Caco-2 (cell line): ENCODE results near the gene BTBD6. TPM values are rescaled to one million over a fixed set of nuclear protein-coding genes. Genes with fewer than 3 reads are reported as not detected.

Experiments used
- BruUV-seq: library from RNA; stranded (reverse); fragments of 400-500 nt; replicated peaks from 2 replicates; lab custom pipeline; 2021; lab: Mats Ljungman, UMichigan
- CTCF ChIA-PET: fragments of 300-600 bp; sonication (Branson Sonifier 250); formaldehyde crosslinking; loops from one replicate; lab custom pipeline; 2022; ENCODE audit warnings: antibody characterized with exemption; lab: Charles Lee
- POLR2A ChIA-PET: fragments of 300-600 bp; sonication (Branson Sonifier 250); formaldehyde crosslinking; loops from one replicate; lab custom pipeline; 2022; ENCODE audit warnings: antibody characterized with exemption; lab: Charles Lee
- DNase-seq, 2 experiments: peaks; one replicate each; pipeline versions ENCODE4 v3.0.0 to v3.0.0-alpha.2; 2020 to 2022
- H3K27me3 ChIP-seq: replicated peaks from 2 replicates; pipeline ENCODE4 v1.6.0; 2011; ENCODE audit warnings: low read length; ENCODE audit not compliant: control insufficient read depth, insufficient read depth
- H3K36me3 ChIP-seq: 2 replicates; pipeline ENCODE4 v1.5.1; 2011; ENCODE audit warnings: low read length; ENCODE audit not compliant: control insufficient read depth, insufficient read depth
- H3K4me1 ChIP-seq: fragments of 250-450 bp; sonication (Bioruptor Pico); 2 replicates; pipeline ENCODE4 v1.5.1; 2020; ENCODE audit warnings: mild to moderate bottlenecking
- H3K4me3 ChIP-seq: 2 replicates; pipeline ENCODE4 v1.5.1; 2011; ENCODE audit warnings: low read depth, mild to moderate bottlenecking, control low read depth, low read length
- H3K9me3 ChIP-seq: fragments of 250-450 bp; sonication (Bioruptor Pico); 2 replicates; pipeline ENCODE4 v1.5.1; 2020; ENCODE audit warnings: mild to moderate bottlenecking, moderate library complexity
- H3K27ac Mint-ChIP-seq: one replicate; pipeline ENCODE4 v1.8.0; 2022; ENCODE audit warnings: mixed read lengths; ENCODE audit not compliant: unreplicated experiment
- H3K27me3 Mint-ChIP-seq: one replicate; pipeline ENCODE4 v1.8.0; 2022; ENCODE audit warnings: mixed read lengths; ENCODE audit not compliant: insufficient read depth, unreplicated experiment
- H3K36me3 Mint-ChIP-seq: one replicate; pipeline ENCODE4 v1.8.0; 2022; ENCODE audit warnings: mild to moderate bottlenecking, mixed read lengths; ENCODE audit not compliant: insufficient read depth, unreplicated experiment
- H3K4me1 Mint-ChIP-seq: one replicate; pipeline ENCODE4 v1.8.0; 2022; ENCODE audit warnings: low read depth, mixed read lengths; ENCODE audit not compliant: unreplicated experiment
- H3K4me3 Mint-ChIP-seq: one replicate; pipeline ENCODE4 v1.8.0; 2022; ENCODE audit warnings: mild to moderate bottlenecking, moderate library complexity, mixed read lengths; ENCODE audit not compliant: unreplicated experiment
- H3K9me3 Mint-ChIP-seq: one replicate; pipeline ENCODE4 v1.8.0; 2022; ENCODE audit warnings: mixed read lengths; ENCODE audit not compliant: unreplicated experiment
- intact Hi-C: fragments of 100-400 bp; cut with micrococcal nuclease; formaldehyde crosslinking; loops from one replicate; pipeline ENCODE4 v1.10.0; 2022; ENCODE audit not compliant: unreplicated experiment
- total RNA-seq: library from RNA; stranded (reverse); gene quantifications from 2 replicates; pipeline ENCODE4 v1.2.3, GENCODE V29; 2022
- TF ChIP-seq, protein P1 (sequence below), 2 experiments: fragments of 200-600 bp in 1 of 2; IDR thresholded peaks; 1 replicate in 1 of 2; 2 replicates in 1 of 2; pipeline versions ENCODE4 v1.5.1 to v1.8.0; 2011 to 2022; ENCODE audit warnings: antibody characterized with exemption in 1 of 2, control low read depth in 1 of 2, inconsistent platforms in 1 of 2, low read depth in 1 of 2, low read length in 1 of 2, mild to moderate bottlenecking in 1 of 2, moderate library complexity in 1 of 2; ENCODE audit not compliant: insufficient read depth in 1 of 2, severe bottlenecking in 1 of 2, unreplicated experiment in 1 of 2

BTBD6 gene
- total RNA-seq, 1 experiment from 2014 or later = 25.3 TPM

DNA sequence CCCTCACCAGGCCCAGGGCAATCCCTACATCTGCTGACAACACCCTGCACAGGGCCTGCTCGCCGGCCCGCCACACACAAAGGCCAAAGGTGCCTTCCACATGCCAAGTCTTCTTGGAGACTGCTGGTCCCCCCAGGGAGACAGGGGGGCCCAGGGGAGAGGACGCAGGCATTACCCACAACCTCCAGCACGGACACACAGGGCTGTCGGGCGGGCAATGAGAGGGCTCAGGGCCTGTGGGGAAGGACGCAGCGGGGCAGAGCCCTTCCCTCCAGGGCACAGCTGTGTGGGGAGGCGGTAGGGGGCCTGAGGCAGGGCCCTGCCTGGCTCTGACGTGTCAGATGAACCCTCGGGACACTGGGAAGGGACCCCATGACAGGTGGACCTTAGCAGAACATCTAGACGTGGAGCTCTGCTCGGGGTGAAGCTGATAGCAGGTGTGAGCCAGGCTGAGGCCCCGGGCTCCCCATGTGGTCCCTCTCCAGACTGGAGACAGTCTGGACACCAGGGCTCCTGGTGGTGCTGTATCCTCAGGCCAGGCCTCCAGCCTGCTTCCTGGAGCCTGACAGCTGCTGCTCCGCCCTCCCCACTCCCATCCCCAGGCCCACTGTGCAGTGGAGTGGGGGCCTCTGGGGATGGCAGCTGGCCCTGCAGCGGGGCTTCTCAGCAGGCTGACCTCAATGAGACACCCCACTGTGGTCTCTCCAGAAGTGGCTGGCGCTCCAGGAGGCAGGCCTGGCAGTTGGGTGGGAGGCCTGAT is 35.6 kb upstream of the BTBD6 start:
- ChIA-PET POLR2A (no interaction called here), CTCF (no interaction called here)
- no peaks in the 10 kb centered on the region for H3K27me3 Mint-ChIP-seq
- Histone ChIP-seq H3K36me3 (peaks cover 1% of the 10 kb centered on the region; the same call in 1 of the 2 replicates), H3K4me3 (no peak overlapping the region), H3K27me3 (no peaks in the 10 kb centered on the region), H3K4me1 (no peaks in the 10 kb centered on the region), H3K9me3 (no peaks in the 10 kb centered on the region)
- DNase-seq = no peak
- TF ChIP-seq, protein P1, sequence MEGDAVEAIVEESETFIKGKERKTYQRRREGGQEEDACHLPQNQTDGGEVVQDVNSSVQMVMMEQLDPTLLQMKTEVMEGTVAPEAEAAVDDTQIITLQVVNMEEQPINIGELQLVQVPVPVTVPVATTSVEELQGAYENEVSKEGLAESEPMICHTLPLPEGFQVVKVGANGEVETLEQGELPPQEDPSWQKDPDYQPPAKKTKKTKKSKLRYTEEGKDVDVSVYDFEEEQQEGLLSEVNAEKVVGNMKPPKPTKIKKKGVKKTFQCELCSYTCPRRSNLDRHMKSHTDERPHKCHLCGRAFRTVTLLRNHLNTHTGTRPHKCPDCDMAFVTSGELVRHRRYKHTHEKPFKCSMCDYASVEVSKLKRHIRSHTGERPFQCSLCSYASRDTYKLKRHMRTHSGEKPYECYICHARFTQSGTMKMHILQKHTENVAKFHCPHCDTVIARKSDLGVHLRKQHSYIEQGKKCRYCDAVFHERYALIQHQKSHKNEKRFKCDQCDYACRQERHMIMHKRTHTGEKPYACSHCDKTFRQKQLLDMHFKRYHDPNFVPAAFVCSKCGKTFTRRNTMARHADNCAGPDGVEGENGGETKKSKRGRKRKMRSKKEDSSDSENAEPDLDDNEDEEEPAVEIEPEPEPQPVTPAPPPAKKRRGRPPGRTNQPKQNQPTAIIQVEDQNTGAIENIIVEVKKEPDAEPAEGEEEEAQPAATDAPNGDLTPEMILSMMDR (IDR thresholded peaks at IDR 0.05; ENCODE audit: insufficient read depth in 1 of 2, low read depth in 1 of 2, low read length in 1 of 2, severe bottlenecking in 1 of 2, unreplicated experiment in 1 of 2) = no peak
- intact Hi-C loops = no loop called here
- no peaks in the 10 kb centered on the region for H3K4me1 Mint-ChIP-seq
- no TSS peak for BruUV-seq
- no peak overlapping the region for H3K4me3 Mint-ChIP-seq
- peaks cover 15% of the 10 kb centered on the region for H3K36me3 Mint-ChIP-seq
- peak overlapping the region; percentile 59 for H3K27ac Mint-ChIP-seq
- no peaks in the 10 kb centered on the region for H3K9me3 Mint-ChIP-seq

DNA sequence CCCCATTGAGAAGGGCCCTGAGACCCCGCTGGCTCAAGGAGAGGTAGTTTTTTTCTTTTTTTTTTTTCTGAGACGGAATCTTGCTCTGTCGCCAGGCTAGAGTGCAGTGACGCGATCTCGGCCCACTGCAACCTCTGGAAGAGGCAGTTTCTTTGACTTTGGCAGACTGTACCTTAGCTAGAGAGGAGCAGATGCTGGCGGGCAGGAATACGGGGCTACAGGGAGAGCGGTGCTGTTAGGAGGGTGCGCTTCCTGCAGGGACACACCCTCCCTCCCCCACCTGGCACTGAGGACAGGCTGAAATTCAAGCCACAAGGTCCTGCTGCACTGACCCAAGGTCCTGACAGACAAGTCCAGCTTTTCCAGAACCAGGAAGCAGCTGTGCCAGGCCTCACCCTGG is 35.0 kb upstream of the BTBD6 start:
- Mint-ChIP-seq H3K36me3 (peaks cover 18% of the 10 kb centered on the region), H3K9me3 (no peaks in the 10 kb centered on the region), H3K27ac (no peak overlapping the region), H3K27me3 (no peaks in the 10 kb centered on the region), H3K4me3 (no peak overlapping the region), H3K4me1 (no peaks in the 10 kb centered on the region)
- BruUV-seq = no TSS peak
- CTCF ChIA-PET = interaction anchor here (0.6 kb wide), 1 partner anchor 19 kb away, joined by 4 read pairs; no protein-coding TSS in a partner anchor
- Histone ChIP-seq H3K27me3 (no peaks in the 10 kb centered on the region), H3K4me1 (no peaks in the 10 kb centered on the region), H3K4me3 (no peak overlapping the region), H3K36me3 (peaks cover 1% of the 10 kb centered on the region; the same call in 1 of the 2 replicates), H3K9me3 (no peaks in the 10 kb centered on the region)
- POLR2A ChIA-PET = no interaction called here
- intact Hi-C loops = no loop called here
- TF ChIP-seq, protein P1 (IDR thresholded peaks at IDR 0.05; ENCODE audit: insufficient read depth in 1 of 2, low read depth in 1 of 2, low read length in 1 of 2, severe bottlenecking in 1 of 2, unreplicated experiment in 1 of 2) = no peak
- DNase-seq = no peak

DNA sequence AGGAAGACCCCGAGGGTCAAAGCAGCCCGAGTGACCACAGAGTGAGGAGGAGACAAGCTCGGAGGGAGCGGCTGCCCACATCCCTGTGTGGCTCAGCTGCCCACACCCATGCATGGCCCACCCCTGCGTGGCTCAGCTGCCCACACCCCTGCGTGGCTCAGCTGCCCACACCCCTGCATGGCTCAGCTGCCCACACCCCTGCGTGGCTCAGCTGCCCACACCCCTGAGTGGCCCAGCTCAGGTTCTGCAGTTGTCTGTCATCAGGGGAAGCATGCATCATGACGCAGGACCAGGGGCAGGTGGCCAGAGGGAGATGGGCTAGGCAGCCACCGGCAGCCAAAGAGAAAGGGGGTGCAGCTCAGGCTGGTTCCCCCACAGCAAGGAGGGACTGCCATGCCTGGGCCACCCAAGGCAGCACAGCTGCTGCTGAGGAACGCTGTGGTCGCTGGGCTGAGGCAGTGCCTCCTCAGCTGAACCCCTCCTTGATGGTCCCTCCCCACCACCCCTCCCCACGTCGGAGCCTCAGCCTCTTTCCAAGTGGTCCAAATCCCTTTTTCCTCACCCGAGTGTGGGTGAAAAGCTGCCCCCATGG is 33.9 kb upstream of the BTBD6 start:
- H3K27me3 Mint-ChIP-seq = no peaks in the 10 kb centered on the region
- H3K4me3 Mint-ChIP-seq = no peak overlapping the region
- no peak overlapping the region for H3K4me3 ChIP-seq
- no peaks in the 10 kb centered on the region for H3K9me3 ChIP-seq
- TF ChIP-seq, protein P1 (IDR thresholded peaks at IDR 0.05; ENCODE audit: insufficient read depth in 1 of 2, low read depth in 1 of 2, low read length in 1 of 2, severe bottlenecking in 1 of 2, unreplicated experiment in 1 of 2) = no peak
- no peaks in the 10 kb centered on the region for H3K27me3 ChIP-seq
- CTCF ChIA-PET = interaction anchor here (0.6 kb wide), 1 partner anchor 20 kb away, joined by 4 read pairs; no protein-coding TSS in a partner anchor
- no peaks in the 10 kb centered on the region for H3K4me1 ChIP-seq
- intact Hi-C loops = no loop called here
- H3K9me3 Mint-ChIP-seq = no peaks in the 10 kb centered on the region
- peaks cover 18% of the 10 kb centered on the region for H3K36me3 Mint-ChIP-seq
- H3K4me1 Mint-ChIP-seq = no peaks in the 10 kb centered on the region
- no peak for DNase-seq
- no peak overlapping the region for H3K27ac Mint-ChIP-seq
- H3K36me3 ChIP-seq = peaks cover 1% of the 10 kb centered on the region; the same call in 1 of the 2 replicates
- no TSS peak for BruUV-seq
- POLR2A ChIA-PET = no interaction called here
